ENCODE results near the gene ANKRD36.
A peak's percentile ranks its signal among the peaks of the same experiment; 100 is the strongest.
"Not testable (repeated sequence)": the region's sequence is repeated elsewhere in the genome, so short reads cannot be mapped to it uniquely, and the experiment has no call there.

ANKRD36 gene

GRCh38 chr2:97113050-97113881 is at the start of gene ANKRD36:
Gene ANKRD36, plus strand, starts transcription at chr2:97113153. Its CDS starts 587 bp downstream, at chr2:97113740.
- DNase-seq (ENCODE audit: low read depth in 2 of 2), result peak; percentile 55 to 61

- not testable (repeated sequence) for DNase-seq (ENCODE audit: low read depth in 2 of 2)
Measured at GRCh38 chr2:97066030-97066429, 46.9 kb upstream of the ANKRD36 start.

- no peak for DNase-seq (ENCODE audit: low read depth in 2 of 2)
Measured at GRCh38 chr2:97067279-97068004, 45.5 kb upstream of the ANKRD36 start.

GRCh38 chr2:97068074-97068473 is 44.9 kb upstream of the ANKRD36 start:
- no peak for DNase-seq (ENCODE audit: low read depth in 2 of 2)

DNA sequence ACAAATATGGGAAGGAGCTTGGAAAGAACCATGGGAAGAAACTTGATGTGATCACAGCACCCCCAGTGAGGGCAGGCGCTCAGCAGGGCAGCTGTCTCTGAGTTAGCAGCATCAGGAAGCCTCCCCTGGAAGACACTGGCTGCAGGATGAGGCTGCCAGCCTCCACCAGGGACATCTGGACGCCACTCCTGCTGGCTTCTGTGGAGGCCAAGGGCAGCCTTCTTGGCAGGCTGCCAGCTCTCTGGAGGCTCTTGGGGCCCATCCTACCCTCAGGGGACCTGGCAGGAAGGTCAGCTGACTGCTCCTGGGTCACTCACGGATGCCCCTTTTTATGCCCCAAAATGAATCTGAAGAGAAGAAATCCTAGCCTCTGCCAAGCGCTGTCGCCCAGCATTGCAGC is 44.2 kb upstream of the ANKRD36 start:
- DNase-seq (ENCODE audit: low read depth in 2 of 2), result not testable (repeated sequence)

GRCh38 chr2:97070915-97071314 is 42.0 kb upstream of the ANKRD36 start:
- not testable (repeated sequence) for DNase-seq (ENCODE audit: low read depth in 2 of 2)

DNA sequence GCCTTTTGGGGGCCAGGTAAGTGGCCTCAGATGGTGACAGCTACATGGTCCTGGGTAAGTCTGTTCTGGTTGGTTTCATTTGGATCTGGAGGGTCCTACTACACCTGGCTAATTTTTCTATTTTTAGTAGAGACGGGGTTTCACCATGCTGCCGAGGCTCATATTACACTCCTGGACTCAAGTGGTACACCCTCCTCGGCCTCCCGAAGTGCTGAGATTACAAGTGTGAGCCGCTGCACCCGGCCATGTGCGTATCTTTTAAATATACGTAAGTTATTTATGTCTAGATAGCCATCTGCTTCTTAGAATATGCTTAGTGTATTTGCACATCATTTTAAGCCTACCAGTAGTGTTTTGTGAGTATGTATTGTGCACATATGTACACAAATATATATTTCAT is 35.7 kb upstream of the ANKRD36 start:
- not testable (repeated sequence) for DNase-seq (ENCODE audit: low read depth in 2 of 2)

DNA sequence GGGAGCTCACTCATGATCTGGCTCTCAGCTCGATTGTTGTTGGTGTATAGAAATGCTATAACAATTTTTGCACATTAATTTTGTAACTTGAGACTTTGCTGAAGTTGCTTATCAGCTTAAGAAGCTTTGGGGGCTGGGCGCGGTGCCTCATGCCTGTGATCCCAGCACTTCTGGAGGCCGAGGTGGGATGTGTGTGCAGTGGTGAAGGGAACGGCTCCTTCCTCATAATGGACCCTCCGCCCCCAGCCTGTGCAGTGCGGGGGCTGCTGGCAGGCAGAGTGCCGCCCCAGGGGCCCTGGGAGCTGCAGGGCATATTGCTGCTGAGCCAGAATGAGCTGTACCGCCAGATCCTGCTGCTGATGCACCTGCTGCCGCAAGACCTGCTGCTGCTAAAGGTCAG is 32.1 kb upstream of the ANKRD36 start:
- DNase-seq (ENCODE audit: low read depth in 2 of 2), result not testable (repeated sequence)

DNA sequence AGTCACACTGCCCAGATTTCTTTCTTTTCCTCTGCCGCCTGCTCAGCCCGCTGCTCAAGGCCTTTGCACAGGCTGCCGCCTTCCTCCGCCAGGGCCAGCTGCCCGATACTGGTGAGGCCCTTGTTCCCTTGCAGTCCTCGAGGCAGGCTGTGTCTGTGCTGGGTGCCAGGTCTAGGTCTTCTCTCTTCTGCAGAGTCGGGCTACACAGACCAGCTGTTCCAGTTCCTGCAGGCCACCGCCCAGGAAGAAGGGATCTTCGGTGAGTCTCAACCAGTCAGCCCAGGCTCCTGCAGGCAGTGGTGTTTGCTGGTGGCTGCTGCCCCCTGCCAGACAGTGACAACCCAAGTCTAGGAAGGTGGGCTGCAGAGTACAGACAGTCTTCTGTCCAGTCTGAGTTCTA is 30.7 kb upstream of the ANKRD36 start:
- DNase-seq (ENCODE audit: low read depth in 2 of 2), result not testable (repeated sequence)

GRCh38 chr2:97083516-97083915 is 29.4 kb upstream of the ANKRD36 start:
- not testable (repeated sequence) for DNase-seq (ENCODE audit: low read depth in 2 of 2)

DNA sequence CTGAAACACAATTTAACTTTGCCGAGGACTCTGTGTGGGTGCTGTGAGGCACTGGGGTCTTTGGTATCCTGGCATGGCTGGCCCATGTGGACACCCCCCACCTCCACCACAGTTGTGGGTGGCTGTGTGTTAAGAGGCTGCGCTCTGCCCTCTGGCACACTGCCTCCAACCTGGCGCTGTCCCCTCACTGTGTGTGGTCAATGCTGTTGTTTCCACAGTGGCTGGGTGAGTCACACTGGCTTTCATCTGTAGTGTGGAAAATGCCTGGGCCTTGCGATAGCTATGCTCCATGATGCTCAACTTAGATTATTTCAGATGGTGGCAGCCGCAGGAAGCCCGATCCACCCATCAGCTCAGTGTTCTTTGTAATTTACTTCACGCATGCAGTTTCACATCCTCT is 27.9 kb upstream of the ANKRD36 start:
- DNase-seq (ENCODE audit: low read depth in 2 of 2), result not testable (repeated sequence)

- DNase-seq (ENCODE audit: low read depth in 2 of 2), result not testable (repeated sequence)
Measured at GRCh38 chr2:97088706-97089105, 24.2 kb upstream of the ANKRD36 start.

GRCh38 chr2:97092946-97093345 is 20.0 kb upstream of the ANKRD36 start:
- not testable (repeated sequence) for DNase-seq (ENCODE audit: low read depth in 2 of 2)

- DNase-seq (ENCODE audit: low read depth in 2 of 2), result not testable (repeated sequence)
Measured at GRCh38 chr2:97093983-97094771, 18.8 kb upstream of the ANKRD36 start.

GRCh38 chr2:97094772-97095611 is 18.0 kb upstream of the ANKRD36 start, which contains the start of gene FAHD2B:
Gene FAHD2B, minus strand, starts transcription at chr2:97094882. Its CDS starts 3,176 bp downstream, at chr2:97091706.
- DNase-seq (ENCODE audit: low read depth in 2 of 2), result peak; percentile 58 to 72

DNA sequence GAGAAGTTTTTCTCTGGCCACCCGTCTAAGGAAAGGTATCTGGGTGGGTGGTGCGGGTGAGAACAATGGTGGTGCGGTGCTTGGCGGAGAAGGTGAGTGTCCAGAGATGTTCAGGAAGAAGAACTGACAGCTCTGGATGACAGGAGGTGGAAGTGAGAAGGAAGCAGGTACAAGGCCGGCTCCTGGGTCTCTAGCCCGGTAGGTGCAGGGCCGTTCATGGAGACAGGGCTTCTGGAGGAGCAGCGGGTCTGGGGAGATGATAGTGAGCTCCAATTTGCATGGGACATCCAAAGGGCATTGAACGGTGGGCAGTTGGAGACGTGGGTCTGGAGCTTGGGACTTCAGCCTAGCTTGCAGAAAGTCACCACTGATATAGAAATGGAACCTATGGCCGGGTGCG is 17.3 kb upstream of the ANKRD36 start:
- DNase-seq (ENCODE audit: low read depth in 2 of 2), result no peak

- DNase-seq (ENCODE audit: low read depth in 2 of 2), result not testable (repeated sequence)
Measured at GRCh38 chr2:97098786-97099372, 14.1 kb upstream of the ANKRD36 start.

DNA sequence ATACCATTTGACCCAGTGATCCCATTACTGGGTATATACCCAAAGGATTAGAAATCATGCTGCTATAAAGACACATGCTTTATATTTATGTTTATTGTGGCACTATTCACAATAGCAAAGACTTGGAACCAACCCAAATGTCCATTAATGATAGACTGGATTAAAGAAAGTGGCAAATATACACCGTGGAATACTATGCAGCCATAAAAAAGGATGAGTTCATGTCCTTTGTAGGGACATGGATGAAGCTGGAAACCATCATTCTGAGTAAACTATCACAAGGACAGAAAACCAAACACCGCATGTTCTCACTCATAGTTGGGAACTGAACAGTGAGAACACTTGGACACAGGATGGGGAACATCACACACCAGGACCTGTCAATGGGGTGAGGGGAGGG is 6.1 kb upstream of the ANKRD36 start:
- DNase-seq (ENCODE audit: low read depth in 2 of 2), result not testable (repeated sequence)

GRCh38 chr2:97111246-97111645 is 1.7 kb upstream of the ANKRD36 start:
- not testable (repeated sequence) for DNase-seq (ENCODE audit: low read depth in 2 of 2)

DNA sequence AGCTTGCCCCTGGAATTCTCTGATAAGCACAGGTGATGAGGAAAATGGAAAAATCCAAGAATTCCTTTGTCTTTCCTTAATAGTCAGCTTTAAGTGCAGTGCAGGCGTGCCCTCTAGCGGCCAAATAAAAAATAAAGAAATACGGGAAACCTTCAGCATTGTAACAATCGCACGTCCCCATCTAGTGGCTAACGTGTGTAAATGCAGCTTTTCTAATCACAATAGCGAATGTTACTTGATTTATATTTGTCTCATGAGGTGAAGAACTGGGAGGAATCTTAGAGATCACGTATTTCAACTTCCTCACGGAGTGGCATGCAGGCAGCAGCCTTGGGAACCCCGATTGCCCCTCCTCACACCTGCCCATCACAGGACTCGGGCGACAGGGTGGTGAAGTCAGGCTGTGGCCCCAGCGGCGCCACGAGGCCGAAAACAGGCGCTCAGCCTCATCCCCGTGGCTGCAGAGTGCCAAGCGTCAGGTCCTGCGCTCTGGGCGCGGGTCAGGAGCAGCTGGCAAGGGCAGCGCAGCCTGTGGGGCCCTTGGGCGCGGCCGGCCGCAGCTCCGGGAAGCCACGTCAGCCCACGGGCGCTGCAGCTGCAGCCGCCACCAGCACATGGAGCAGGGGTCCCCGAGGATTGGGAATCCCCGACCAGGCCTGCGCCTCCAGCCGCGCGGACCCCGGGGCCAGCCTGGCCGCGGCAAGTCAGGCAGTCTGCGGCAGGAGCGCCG is 468 bp upstream of the ANKRD36 start:
- DNase-seq (ENCODE audit: low read depth in 2 of 2), result not testable (repeated sequence)
